Measurements from ENCODE around the gene C20orf173. TPM values are rescaled to one million over a fixed set of nuclear protein-coding genes. Genes with fewer than 3 reads are reported as not detected.

The C20orf173 gene
- total RNA-seq, 1 experiment from 2014 or later: not detected

- no peaks in the 10 kb centered on the region for H3K27me3 ChIP-seq (replicated peaks)
- H3K4me1 ChIP-seq (replicated peaks): no peaks in the 10 kb centered on the region
- no peak overlapping the region for H3K4me3 ChIP-seq
- H3K9me3 ChIP-seq (replicated peaks): no peaks in the 10 kb centered on the region
- H3K36me3 ChIP-seq: peaks cover 41% of the 10 kb centered on the region
- H3K27ac ChIP-seq: no peak overlapping the region
- no peak for DNase-seq (ENCODE audit: low read depth in 1 of 2, low spot score in 2 of 2)
These were observed 20.8 kb downstream of the C20orf173 start for GRCh38 chr20:35508493-35509218.

GRCh38 chr20:35506872-35507638, 22.4 kb downstream of the C20orf173 start:
- peaks cover 49% of the 10 kb centered on the region for H3K36me3 ChIP-seq
- no peaks in the 10 kb centered on the region for H3K27me3 ChIP-seq (replicated peaks)
- H3K4me1 ChIP-seq (replicated peaks): no peaks in the 10 kb centered on the region
- no peak for DNase-seq (ENCODE audit: low read depth in 1 of 2, low spot score in 2 of 2)
- H3K4me3 ChIP-seq: no peak overlapping the region
- no peaks in the 10 kb centered on the region for H3K9me3 ChIP-seq (replicated peaks)
- no peak overlapping the region for H3K27ac ChIP-seq

- Histone ChIP-seq H3K4me1 (replicated peaks) (no peaks in the 10 kb centered on the region), H3K27me3 (replicated peaks) (no peaks in the 10 kb centered on the region), H3K27ac (no peak overlapping the region), H3K9me3 (replicated peaks) (no peaks in the 10 kb centered on the region), H3K4me3 (no peak overlapping the region), H3K36me3 (peaks cover 42% of the 10 kb centered on the region)
- DNase-seq (ENCODE audit: low read depth in 1 of 2, low spot score in 2 of 2): no peak
These were observed 23.3 kb downstream of the C20orf173 start for GRCh38 chr20:35506179-35506578.

GRCh38 chr20:35504751-35505150, 24.7 kb downstream of the C20orf173 start:
- DNase-seq (ENCODE audit: low read depth in 1 of 2, low spot score in 2 of 2): no peak
- no peak overlapping the region for H3K4me3 ChIP-seq
- H3K27me3 ChIP-seq (replicated peaks): no peaks in the 10 kb centered on the region
- no peak overlapping the region for H3K27ac ChIP-seq
- H3K9me3 ChIP-seq (replicated peaks): no peaks in the 10 kb centered on the region
- no peaks in the 10 kb centered on the region for H3K4me1 ChIP-seq (replicated peaks)
- H3K36me3 ChIP-seq: peaks cover 39% of the 10 kb centered on the region

GRCh38 chr20:35503841-35504561, 25.5 kb downstream of the C20orf173 start:
- H3K36me3 ChIP-seq: peaks cover 40% of the 10 kb centered on the region
- no peaks in the 10 kb centered on the region for H3K27me3 ChIP-seq (replicated peaks)
- no peak overlapping the region for H3K27ac ChIP-seq
- no peak for DNase-seq (ENCODE audit: low read depth in 1 of 2, low spot score in 2 of 2)
- no peak overlapping the region for H3K4me3 ChIP-seq
- H3K9me3 ChIP-seq (replicated peaks): no peaks in the 10 kb centered on the region
- H3K4me1 ChIP-seq (replicated peaks): no peaks in the 10 kb centered on the region

GRCh38 chr20:35503281-35503680, 26.2 kb downstream of the C20orf173 start:
- Histone ChIP-seq H3K36me3 (peaks cover 39% of the 10 kb centered on the region), H3K27ac (no peak overlapping the region)

GRCh38 chr20:35502352-35502751, 27.1 kb downstream of the C20orf173 start:
- peaks cover 41% of the 10 kb centered on the region for H3K36me3 ChIP-seq

More at GRCh38 chr20:35503281-35503680, 26.2 kb downstream of the C20orf173 start:
- no peaks in the 10 kb centered on the region for H3K27me3 ChIP-seq (replicated peaks)
- no peak for DNase-seq (ENCODE audit: low read depth in 1 of 2, low spot score in 2 of 2)
- no peaks in the 10 kb centered on the region for H3K4me1 ChIP-seq (replicated peaks)
- H3K9me3 ChIP-seq (replicated peaks): no peaks in the 10 kb centered on the region
- no peak overlapping the region for H3K4me3 ChIP-seq

GRCh38 chr20:35499271-35499670, 30.2 kb downstream of the C20orf173 start:
- Histone ChIP-seq H3K9me3 (replicated peaks) (no peaks in the 10 kb centered on the region), H3K4me3 (no peak overlapping the region), H3K36me3 (peaks cover 59% of the 10 kb centered on the region), H3K27ac (no peak overlapping the region), H3K27me3 (replicated peaks) (no peaks in the 10 kb centered on the region), H3K4me1 (replicated peaks) (no peaks in the 10 kb centered on the region)
- DNase-seq (ENCODE audit: low read depth in 1 of 2, low spot score in 2 of 2): no peak

More at GRCh38 chr20:35502352-35502751, 27.1 kb downstream of the C20orf173 start:
- DNase-seq (ENCODE audit: low read depth in 1 of 2, low spot score in 2 of 2): no peak
- Histone ChIP-seq H3K27me3 (replicated peaks) (no peaks in the 10 kb centered on the region), H3K9me3 (replicated peaks) (no peaks in the 10 kb centered on the region), H3K4me1 (replicated peaks) (no peaks in the 10 kb centered on the region), H3K27ac (no peak overlapping the region), H3K4me3 (no peak overlapping the region)

GRCh38 chr20:35497780-35498189, 31.7 kb downstream of the C20orf173 start:
- Histone ChIP-seq H3K27me3 (replicated peaks) (no peaks in the 10 kb centered on the region), H3K4me3 (no peak overlapping the region), H3K4me1 (replicated peaks) (no peaks in the 10 kb centered on the region), H3K36me3 (peaks cover 57% of the 10 kb centered on the region), H3K9me3 (replicated peaks) (no peaks in the 10 kb centered on the region), H3K27ac (no peak overlapping the region)
- DNase-seq (ENCODE audit: low read depth in 1 of 2, low spot score in 2 of 2): no peak

- no peak for DNase-seq (ENCODE audit: low read depth in 1 of 2, low spot score in 2 of 2)
- Histone ChIP-seq H3K36me3 (peaks cover 59% of the 10 kb centered on the region), H3K27ac (no peak overlapping the region)
These were observed 32.1 kb downstream of the C20orf173 start for GRCh38 chr20:35497320-35497719.

GRCh38 chr20:35496481-35496880, 33.0 kb downstream of the C20orf173 start:
- Histone ChIP-seq H3K4me3 (no peak overlapping the region), H3K4me1 (replicated peaks) (no peaks in the 10 kb centered on the region), H3K27ac (no peak overlapping the region), H3K9me3 (replicated peaks) (no peaks in the 10 kb centered on the region), H3K36me3 (peaks cover 60% of the 10 kb centered on the region), H3K27me3 (replicated peaks) (no peaks in the 10 kb centered on the region)
- no peak for DNase-seq (ENCODE audit: low read depth in 1 of 2, low spot score in 2 of 2)

More at GRCh38 chr20:35497320-35497719, 32.1 kb downstream of the C20orf173 start:
- Histone ChIP-seq H3K9me3 (replicated peaks) (no peaks in the 10 kb centered on the region), H3K4me1 (replicated peaks) (no peaks in the 10 kb centered on the region), H3K4me3 (no peak overlapping the region), H3K27me3 (replicated peaks) (no peaks in the 10 kb centered on the region)

- peaks cover 56% of the 10 kb centered on the region for H3K36me3 ChIP-seq
- H3K27me3 ChIP-seq (replicated peaks): no peaks in the 10 kb centered on the region
- H3K4me1 ChIP-seq (replicated peaks): no peaks in the 10 kb centered on the region
- DNase-seq (ENCODE audit: low read depth in 1 of 2, low spot score in 2 of 2): no peak
- H3K4me3 ChIP-seq: no peak overlapping the region
- H3K27ac ChIP-seq: no peak overlapping the region
- H3K9me3 ChIP-seq (replicated peaks): no peaks in the 10 kb centered on the region
These were observed 37.1 kb downstream of the C20orf173 start for GRCh38 chr20:35492352-35492751.

- no peak for DNase-seq (ENCODE audit: low read depth in 1 of 2, low spot score in 2 of 2)
- H3K36me3 ChIP-seq: peaks cover 53% of the 10 kb centered on the region
These were observed 37.6 kb downstream of the C20orf173 start for GRCh38 chr20:35491823-35492222.

More at GRCh38 chr20:35491823-35492222, 37.6 kb downstream of the C20orf173 start:
- Histone ChIP-seq H3K9me3 (replicated peaks) (no peaks in the 10 kb centered on the region), H3K27me3 (replicated peaks) (no peaks in the 10 kb centered on the region), H3K4me3 (no peak overlapping the region), H3K27ac (no peak overlapping the region), H3K4me1 (replicated peaks) (no peaks in the 10 kb centered on the region)

All from SJSA1 (cell line).